Stimulated activated CD8-positive, alpha-beta memory T cell treated with anti-CD3 and anti-CD28 coated beads, Interleukin-4, amount 100 ng/mL, for 1 hour (primary cell): ENCODE data around the gene JADE1.

ENCODE experiments used
- DNase-seq, 2 donors: peaks; one replicate each; pipeline ENCODE4 v3.0.0-alpha.2; 2020; ENCODE audit warnings: low read depth in 2 of 2, low spot score in 1 of 2

JADE1 gene

DNA sequence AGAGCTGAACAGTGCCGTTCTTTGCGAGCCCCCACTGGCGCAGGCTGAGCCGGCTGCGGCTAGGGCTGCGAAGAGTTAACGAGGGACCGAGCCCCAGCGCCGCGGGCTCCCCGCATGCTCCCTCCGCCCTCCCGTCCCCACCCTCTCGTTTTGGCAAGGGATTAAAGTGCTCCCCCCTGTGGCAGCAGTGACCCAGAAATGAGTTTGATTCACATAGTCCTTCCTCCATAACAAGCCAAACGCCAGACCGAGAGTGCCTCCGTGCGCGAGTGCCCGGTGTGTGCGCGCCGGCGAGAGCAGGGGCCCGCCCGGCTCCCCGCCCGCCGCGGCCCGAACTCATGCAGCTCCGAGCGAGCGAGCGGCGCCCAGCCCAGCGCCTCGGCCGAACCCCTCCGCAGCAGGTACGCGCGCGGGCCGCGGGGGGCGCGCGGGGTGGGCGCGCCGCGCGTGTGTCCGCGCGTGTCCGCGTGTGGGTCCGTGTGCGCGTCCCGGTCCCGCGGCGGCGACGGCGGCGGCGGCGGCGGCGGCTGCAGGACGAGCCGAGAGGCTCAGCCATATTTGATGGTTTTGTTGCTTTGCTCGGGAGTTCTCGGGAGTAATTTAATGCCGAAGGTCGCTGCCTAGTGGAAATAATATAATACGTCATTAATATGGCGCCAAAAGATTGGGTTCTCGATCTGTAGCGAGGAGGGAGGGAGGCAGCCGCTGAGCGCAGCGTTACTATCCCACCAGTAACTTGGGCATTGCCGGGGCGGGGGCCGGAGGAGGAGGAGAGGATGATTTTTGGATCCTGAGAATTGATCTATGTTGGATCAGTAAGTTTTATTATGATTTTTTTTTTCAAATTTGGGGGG is at the start of gene JADE1:
Gene JADE1, plus strand, starts transcription at position 224 of the 854 bp plus-strand sequence. CDS start 22,059 bp downstream, outside the sequence.
- DNase-seq, result peak; percentile 60 to 83

DNA sequence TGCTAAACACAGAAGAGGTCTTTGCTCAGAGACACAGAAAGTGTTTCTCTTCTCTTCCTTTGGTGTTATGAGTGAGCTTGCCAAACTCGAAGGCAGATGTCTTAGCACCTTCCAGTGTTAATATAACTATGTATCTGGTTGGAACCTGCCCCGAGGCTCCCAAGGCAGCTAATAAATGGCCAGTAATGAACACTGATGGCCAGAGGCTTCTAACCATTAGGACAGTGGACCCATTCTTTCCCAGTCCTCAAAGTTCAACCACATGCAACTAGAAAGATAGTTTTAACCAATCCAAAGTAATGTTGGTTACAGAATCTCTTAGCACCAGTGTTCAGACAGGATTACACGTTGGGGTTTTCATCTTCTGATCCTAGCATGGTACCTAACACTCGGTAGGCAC is 42.7 kb upstream of the JADE1 start:
- DNase-seq, result no peak

DNA sequence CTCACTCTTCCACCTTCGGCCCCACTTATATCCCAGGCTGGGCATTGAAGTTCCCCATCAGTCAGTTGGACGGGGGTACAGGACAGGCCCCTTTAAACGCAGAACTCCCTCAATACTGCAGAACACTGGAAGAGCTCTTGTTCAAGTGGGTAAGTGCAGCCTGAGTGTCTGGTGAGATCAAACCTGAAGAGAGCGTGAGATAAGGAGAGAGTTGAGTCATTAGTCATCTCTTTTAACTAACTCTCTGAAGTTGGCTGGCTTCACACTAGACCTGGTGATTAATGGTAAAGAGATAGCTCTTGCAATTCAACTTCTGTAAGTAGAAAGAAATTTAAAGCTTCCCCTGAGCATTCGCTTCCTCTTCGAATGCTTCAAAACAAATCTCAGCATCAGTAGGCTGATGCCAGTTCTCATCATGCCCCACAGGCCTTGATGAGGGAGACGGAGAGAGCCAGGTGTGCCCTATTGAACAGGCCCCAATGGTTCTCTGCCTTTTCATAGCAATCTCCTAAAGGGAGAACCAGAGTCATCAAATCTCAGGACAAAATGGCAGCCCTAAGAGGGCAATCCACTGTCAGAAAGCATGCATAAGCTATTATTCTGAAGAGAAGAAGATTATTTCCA is 41.0 kb upstream of the JADE1 start:
- no peak for DNase-seq

DNA sequence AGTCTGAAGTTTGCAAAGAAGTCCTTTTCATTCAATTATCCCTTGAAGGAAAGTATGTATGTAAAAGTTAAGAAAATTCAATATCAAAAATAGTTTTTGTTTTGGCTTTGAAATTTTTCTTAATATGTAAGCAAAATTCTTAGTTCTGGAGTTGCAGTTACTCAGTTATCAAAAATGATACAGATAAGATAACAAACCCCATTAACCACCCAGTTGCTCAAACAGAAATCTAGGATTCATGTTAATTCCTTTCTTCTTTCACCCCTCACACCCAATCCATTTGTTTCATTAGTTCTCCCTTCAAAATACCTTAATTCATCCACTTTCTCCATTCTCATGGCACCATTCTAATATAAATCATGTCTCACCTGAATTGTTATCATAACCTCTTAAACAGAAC is 40.5 kb upstream of the JADE1 start:
- no peak for DNase-seq

DNA sequence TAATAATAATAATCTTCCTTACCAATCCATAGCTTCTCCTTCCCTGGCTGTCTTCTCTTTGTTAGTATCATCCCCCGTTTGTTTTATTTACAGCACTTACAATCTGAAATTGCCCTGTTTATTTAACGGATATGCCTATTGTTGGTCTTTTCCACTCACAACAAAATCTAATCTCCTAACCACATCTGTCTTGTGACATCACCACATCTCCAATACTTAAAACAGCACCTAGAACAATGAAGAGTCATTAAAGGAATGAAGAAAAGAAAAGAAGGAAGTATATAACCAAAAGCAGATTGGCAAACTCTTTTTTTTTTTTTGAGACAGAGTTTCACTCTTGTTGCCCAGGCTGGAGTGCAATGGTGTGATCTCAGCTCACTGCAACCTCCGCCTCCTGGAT is 38.7 kb upstream of the JADE1 start:
- DNase-seq, result no peak

DNA sequence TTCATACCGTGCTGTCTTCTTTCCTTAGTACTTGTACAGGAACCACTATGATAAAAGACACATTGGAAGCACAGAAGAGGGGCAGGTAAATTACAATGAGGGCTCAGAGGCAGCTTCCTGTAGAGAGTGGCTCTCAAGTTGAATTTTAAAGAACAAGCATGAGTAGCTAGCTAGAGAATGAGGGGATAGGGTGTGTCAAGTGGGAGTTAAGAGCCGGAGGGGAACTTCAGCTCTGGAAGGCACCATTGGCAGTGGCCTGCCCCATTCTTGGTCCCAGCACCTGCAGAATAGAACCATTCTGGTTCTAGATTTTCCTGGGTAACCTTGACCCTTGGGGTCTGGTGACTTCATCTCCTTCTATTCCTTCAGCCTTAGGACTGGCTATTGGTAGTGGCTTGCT is 34.0 kb upstream of the JADE1 start:
- no peak for DNase-seq

DNA sequence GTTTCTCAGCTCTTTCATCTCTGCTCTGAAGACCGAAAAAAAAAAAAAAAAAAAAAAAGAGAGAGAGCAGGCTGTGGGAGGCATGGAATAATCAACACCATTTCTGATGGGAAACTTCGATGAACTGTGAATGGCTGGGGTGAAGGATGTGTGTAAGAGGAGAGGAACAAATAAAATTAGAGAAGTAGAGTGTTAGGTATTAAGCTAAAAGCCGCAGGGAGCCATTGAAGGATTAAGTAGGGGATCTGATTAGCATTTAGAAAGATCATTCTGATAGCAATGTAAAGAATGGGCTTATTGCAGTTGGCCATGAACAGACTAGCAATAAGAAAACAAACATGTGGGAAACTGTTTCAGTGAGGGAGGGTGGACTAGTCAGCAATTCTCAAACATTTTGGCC is 33.6 kb upstream of the JADE1 start:
- no peak for DNase-seq

DNA sequence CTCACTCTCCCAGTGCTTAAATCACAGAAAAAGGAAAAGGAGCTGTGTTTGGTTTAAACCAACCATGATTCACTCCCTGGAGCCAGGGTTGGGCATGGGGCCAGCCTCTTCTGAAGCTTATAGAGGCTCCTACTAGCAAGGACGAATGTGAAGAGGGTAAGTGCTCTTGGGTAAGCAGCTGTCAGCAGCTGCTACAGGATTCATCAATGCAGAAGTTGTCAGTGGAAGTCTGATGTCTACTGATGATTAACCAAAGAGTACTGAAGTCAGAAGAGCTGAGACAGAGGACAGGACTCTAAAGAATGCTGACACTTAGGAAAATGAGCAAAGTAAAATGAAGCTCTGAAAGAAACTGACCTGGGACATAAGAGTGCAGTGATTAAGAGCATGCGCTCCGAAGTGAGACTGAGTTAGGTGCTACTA is 32.7 kb upstream of the JADE1 start:
- no peak for DNase-seq

DNA sequence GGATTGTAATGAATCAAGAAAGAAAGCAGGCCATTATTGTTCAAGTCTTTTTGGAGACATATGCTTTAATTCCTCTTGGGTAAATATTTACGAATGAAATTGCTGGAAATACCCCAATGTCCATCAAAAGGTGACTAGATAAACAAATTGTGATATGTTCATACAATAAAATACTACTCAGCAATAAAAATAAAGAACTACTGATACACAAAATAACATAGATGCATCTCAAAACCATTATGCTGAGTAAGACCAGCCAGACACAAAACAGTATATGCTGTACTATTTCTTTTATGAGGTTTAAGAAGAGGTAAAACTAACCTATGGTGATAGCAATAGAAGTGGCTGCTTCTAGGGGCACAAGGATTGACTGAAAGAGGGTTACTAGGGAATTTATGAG is 28.8 kb upstream of the JADE1 start:
- no peak for DNase-seq

DNA sequence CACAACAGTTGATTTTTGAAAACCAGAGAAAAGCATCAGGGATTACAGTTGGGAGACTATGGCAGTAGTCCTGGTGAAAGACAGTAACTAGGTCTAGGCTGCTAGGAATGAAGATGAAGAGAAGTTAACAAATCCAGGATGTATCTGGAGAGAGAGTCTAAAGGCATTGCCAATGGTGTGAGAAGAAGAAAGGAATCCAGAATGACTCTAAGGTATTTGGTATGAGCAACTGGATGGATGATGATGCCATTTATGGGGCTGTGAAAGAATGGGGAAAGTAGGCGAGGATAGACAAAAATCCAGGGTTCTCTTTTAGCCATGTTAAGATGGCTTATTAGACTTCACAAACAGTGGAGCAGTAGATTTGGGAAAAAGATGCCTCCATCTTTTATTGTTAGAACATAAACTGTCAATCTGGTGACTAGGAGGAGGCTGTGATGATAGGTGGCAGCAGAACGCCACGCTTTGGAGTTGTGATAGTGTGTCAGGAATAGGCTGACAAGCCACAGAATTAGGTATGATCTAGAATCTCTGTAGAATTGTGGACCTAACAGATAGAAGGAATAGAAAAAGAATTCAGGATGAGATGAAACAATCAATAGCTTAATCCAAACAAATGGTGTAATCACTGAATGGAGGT is 27.3 kb upstream of the JADE1 start:
- DNase-seq, result peak in 1 of 2 donors; percentile 31

DNA sequence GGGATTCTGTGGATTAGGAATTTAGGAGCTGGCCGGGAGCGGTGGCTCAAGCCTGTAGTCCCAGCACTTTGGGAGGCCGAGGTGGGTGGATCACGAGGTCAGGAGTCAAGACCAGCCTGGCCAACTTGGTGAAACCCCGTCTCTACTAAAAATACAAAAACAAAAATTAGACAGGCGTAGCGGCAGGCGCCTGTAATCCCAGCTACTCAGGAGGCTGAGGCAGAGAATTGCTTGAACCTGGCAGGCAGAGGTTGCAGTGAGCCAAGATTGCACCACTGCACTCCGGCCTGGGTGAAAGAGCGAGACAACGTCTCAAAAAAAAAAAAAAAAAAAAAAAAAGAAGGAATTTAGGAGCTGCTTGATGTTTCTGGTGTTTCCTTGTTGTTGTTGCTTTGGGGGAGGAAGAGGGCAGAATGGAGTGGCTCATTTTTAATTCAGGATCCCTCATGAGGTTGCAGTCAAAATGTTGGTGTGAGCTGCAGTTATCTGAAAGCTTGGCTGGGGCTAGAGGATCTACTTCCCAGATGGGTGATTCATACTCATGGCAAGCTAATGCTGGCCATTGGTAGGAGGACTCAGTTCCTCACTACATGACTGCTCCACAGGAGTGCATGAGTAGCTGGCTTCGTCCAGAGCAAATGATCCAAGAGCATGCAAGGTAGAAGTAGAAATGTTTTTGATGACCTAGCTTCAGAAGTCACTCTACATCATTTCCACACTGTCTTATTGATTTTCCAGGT is 26.5 kb upstream of the JADE1 start:
- no peak for DNase-seq

DNA sequence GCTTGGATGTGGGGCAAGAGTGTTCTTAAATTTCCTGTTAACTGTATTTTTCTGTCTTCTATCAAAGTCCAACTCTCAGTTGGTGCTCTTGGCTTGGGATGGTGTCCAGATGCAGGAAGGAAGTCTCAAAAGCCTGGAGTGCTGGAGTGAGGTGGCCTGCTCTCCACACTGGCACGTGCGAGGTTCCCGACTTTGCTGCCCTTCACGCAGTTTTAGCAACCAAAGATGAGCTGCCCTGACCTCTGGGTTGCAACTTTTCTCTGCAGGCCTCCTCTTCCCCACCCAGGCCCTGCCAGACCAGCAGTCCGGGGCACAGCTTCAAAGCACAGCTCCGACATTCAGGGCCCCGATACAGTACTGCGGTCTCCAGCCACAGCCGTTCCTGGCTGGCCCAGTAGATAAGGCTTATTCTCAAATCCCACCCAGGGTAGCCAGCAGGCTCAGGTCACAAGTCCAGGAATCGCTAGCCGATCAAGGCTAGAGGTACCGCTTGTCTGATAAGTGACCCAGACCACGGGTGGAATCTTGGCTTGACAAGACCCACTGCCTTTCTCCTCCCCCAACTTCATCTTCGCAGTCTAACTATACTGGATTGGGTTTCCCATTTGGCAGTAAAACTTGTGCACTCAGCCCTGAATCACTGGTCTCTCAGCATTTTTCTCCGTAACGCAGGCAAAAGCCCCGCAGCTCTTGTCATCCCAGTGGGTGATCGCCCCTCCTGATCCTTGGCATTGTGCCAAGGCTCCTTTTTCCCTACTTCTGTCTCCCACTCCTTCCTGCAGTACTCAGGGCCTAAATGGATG is 21.8 kb upstream of the JADE1 start:
- DNase-seq, result no peak

DNA sequence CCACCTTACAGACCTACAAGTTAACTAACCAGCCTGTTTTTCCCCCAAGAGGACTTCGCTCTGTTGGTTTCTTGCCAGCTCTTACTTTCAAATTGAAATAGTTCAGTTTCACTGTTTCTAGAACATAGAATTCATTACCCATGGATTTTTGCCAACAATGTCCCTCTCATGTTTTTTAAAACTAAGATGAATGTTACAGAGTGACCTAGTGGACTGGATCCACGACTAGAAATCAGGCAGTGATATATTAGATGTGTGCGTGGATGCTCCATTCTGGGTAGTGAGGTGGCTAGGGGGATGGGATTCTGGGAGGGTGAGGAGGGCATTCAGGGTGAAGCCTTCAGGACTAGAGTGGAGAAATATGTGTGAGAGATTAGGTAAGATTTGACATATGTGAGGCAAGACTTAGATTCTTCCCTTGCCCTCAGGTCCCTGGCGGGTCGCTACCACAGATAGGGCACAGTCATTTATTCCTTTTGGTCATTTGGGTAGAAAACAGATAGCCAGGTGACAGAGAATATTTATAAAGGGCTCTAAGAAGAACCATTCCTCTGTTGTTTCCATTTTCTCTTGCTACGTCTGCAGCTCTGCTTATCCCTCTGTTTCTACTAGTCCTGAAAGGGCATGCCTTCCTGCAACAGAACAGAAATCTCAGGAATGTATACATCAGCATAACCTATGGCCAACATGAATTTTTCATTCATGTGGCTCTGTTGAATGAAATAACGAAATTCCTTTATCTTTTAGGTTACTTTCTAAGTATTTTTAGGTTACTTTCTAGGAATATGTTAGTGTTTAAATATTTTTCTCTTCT is 15.4 kb upstream of the JADE1 start:
- DNase-seq, result no peak

DNA sequence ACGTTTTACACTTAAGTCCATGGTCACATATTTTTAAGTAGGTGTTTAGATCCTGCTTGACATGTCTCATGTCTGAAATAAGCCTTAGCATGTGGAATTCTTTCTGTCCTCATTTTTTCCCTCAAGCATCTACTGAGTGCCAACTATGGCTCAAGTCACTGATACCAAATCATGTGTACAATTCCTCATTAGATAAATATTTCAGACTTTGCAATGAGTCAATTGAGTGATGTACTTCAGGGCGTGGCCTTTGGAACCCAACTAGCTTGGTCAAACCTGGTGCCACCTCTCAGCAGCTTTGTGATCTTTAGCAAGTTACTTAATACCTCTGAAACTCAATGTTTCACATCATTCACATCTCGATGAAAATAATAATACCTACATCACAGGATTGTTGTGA is 12.6 kb upstream of the JADE1 start:
- no peak for DNase-seq

DNA sequence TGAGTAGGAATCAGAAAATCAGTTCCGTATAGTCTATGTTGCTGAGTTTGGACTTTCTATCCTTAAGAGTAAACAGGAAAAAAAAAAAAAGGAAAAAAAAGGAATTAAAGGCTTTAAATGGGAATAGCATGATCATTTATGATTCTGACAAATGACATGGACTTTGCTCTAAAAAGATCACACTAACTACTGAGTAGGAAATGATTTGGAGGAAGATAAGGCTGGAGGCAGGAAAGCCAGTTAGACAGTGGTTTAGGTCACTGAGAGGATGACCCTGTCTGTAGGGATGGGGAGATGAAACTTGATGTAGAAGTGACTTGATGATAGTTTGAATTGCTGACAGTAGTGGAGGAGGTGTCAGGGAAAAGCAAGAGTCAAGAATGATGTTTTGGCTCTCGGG is 9.2 kb upstream of the JADE1 start:
- DNase-seq, result no peak

DNA sequence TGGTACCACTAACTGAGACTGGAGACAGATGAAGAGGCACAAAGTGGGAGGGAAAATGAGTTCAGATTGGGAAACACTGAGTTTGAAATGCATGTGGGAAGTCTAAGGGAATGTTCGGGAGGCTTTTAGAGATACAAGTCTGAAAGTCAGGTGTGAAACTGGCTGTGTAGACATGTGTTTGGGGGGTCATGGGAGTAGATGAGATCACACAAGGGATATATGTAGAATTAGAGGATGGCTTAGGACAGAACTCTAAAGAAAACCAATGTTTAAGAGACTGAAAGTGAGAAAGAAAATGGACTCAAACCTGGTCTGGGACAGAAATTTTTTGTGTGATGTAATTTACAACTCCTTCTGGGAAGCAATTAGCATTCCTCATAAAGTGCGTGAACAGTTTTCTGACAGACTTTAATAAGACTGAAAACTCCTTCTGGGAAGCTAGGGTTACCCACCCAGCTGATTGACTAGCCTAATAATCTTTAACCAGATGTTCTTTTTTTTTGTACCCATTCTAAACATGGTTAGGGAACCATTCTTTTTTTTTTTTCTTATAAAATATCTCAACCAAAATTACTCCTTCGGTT is 8.7 kb upstream of the JADE1 start:
- DNase-seq, result no peak

DNA sequence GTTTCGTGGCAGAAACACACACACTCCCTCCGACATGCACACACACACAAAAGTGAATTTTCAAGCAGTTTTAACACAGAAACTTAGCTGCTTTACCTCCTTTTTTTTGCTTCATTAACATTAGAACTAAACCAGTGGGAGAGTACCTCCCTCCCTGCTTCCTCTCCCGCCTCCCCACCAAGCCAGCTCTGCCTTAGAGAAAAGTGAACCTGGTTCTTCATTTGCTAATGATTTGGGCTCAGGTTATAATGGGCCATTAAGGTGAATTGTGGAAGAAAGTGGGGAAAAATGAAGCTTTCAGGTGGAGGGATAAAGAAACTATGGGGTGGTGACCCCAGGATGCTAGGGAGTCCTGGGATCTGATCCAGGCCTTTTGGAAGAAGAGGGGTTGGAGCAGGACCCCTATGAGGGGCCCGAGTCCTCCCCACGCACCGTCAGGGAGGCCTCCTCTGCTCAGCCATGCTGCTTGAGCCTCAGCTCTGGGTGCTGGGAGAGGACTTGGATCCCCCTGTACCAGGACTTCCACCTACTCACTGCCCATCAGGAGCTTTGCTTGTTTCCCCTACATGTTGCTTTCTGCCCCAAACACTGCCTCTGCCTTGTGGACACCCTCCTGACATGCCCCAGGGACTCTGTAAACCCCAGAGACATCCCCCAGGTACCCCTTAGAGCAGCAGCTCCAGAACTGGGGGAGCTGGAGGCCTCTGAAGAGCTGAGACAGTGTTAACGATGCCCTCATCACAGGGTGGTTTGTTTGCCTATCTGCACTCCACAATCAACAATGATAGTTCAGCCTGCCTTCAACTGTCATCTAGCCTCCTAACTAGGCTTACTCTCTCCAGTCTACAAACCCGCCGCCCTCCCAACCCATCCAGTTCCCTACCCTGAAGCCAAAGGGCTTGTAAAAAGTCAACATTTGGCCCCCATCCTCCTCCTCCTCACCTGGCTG is 6.5 kb upstream of the JADE1 start:
- DNase-seq, result no peak

DNA sequence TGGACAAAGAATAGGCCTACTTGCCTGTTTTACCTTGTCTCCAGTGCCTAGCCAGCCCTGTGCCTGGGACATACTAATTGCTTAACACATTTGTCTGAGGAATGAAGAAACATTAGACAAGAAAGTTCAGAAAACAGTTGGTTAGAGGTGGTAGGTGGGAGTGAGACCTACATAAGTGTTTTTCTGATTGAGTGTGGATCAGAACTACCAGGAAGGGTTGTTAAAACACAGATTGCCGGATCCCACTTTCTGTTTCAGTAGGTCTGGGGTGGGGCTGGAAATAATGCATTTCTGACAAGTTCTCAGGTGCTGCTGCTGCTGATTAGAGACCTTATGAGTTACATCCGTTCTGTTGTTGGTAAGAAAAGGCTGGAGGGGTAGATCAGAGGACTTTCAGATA is 5.7 kb upstream of the JADE1 start:
- DNase-seq, result no peak
